Right lobe of liver (tissue), 4 donors: Measurements from ENCODE around the gene TUBG1.

Experiments used
- CTCF ChIP-seq, 4 donors: fragments of 200-600 bp in 3 of 4; fragments of 450-650 bp in 1 of 4; IDR thresholded peaks; one replicate each; pipeline versions ENCODE4 v1.5.1 to v1.8.0; 2016 to 2022; ENCODE audit warnings: antibody characterized with exemption in 4 of 4, mild to moderate bottlenecking in 2 of 4
- POLR2A ChIP-seq: fragments of 450-650 bp; IDR thresholded peaks from one replicate; pipeline ENCODE4 v1.6.1; 2017; ENCODE audit warnings: antibody characterized with exemption, mild to moderate bottlenecking
- donor health status: DM: no; HTN: no; CAD: no.
- donor health status: DM: no; HTN: no; CAD: no.
- donor health status: DM: no; HTN: yes; CAD: no.

- no peak for TF ChIP-seq CTCF (IDR thresholded peaks at IDR 0.05)
- no peak for TF ChIP-seq POLR2A
Observed at GRCh38 chr17:42563143-42563509, 46.4 kb upstream of the TUBG1 start.
